ENCODE measurements around the gene XPOT. TPM values are rescaled to one million over a fixed set of nuclear protein-coding genes. Genes with fewer than 3 reads are reported as not detected.

The XPOT gene
- total RNA-seq, 1 experiment from 2014 or later = 155 TPM

GRCh38 chr12:64387197-64387816 is 16.9 kb upstream of the XPOT start:
- BruUV-seq (replicated peaks) = no TSS peak
- intact Hi-C loops (cut with micrococcal nuclease; ENCODE audit: unreplicated experiment) = no loop called here

DNA sequence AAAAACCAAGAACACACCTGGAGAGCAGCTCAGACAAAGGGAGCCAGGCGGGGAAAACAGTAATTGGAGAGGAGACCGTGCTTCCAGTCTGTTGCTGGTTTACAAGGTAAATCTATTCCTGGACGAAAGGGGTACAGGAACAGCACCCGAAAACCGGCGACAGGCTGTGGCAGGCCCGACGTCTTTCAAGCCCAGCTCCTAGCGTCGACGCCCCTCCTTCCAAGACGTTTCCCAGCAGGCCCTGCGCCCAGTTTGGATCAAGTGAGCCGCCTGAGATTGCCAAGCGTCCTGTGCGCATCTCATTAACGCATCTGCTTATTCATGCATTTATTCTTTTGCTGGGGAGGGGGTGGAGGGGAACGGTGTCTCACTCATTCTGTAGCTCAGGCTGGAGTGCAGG is 15.0 kb upstream of the XPOT start:
- CTCF ChIA-PET = no interaction called here
- in situ Hi-C loops (cut with HindIII; ENCODE audit: low pct_unique_long_range_greater_than_20kb, low sequenced_read_pairs) = no loop called here
- POLR2A ChIA-PET = no interaction called here

More at GRCh38 chr12:64387197-64387816, 16.9 kb upstream of the XPOT start:
- no peaks in the 10 kb centered on the region for H3K9me3 ChIP-seq (ENCODE audit: control insufficient read depth, insufficient read depth, low read depth, low read length)
- H3K36me3 ChIP-seq (ENCODE audit: control insufficient read depth, insufficient read depth, low read length) = no peaks in the 10 kb centered on the region
- in situ Hi-C loops (cut with HindIII; ENCODE audit: low pct_unique_long_range_greater_than_20kb, low sequenced_read_pairs) = no loop called here
- ChIA-PET POLR2A (no interaction called here), CTCF (no interaction called here)
- ATAC-seq (no peak), DNase-seq (ENCODE audit: low read depth, low spot score) (no peak)
- no peak overlapping the region for H3K27ac ChIP-seq (ENCODE audit: low read length)
- H3K4me3 ChIP-seq (ENCODE audit: low read depth in 2 of 2, low read length in 2 of 2) = no peak overlapping the region
- H3K4me1 ChIP-seq (ENCODE audit: control insufficient read depth, insufficient read depth, low read length) = peaks cover 7% of the 10 kb centered on the region
- H3K27me3 ChIP-seq (ENCODE audit: control insufficient read depth, insufficient read depth, low read length) = no peaks in the 10 kb centered on the region
- TF ChIP-seq POLR2AphosphoS5 (IDR thresholded peaks at IDR 0.05; ENCODE audit: low read depth, low read length) (no peak), TCF7L2 (IDR thresholded peaks at IDR 0.05; ENCODE audit: low read depth, low read length) (no peak), REST (IDR thresholded peaks at IDR 0.05; ENCODE audit: insufficient read depth in 1 of 2, low read depth in 2 of 2, low read length in 1 of 2) (no peak), SIN3A (IDR thresholded peaks at IDR 0.05; ENCODE audit: borderline replicate concordance, insufficient read depth, low read depth, low read length) (no peak)
- TF ChIP-seq, protein P1, sequence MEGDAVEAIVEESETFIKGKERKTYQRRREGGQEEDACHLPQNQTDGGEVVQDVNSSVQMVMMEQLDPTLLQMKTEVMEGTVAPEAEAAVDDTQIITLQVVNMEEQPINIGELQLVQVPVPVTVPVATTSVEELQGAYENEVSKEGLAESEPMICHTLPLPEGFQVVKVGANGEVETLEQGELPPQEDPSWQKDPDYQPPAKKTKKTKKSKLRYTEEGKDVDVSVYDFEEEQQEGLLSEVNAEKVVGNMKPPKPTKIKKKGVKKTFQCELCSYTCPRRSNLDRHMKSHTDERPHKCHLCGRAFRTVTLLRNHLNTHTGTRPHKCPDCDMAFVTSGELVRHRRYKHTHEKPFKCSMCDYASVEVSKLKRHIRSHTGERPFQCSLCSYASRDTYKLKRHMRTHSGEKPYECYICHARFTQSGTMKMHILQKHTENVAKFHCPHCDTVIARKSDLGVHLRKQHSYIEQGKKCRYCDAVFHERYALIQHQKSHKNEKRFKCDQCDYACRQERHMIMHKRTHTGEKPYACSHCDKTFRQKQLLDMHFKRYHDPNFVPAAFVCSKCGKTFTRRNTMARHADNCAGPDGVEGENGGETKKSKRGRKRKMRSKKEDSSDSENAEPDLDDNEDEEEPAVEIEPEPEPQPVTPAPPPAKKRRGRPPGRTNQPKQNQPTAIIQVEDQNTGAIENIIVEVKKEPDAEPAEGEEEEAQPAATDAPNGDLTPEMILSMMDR (IDR thresholded peaks at IDR 0.05) = no peak

More for the DNA sequence above, 15.0 kb upstream of the XPOT start:
- BruUV-seq (replicated peaks) = no TSS peak
- Histone ChIP-seq H3K27ac (ENCODE audit: low read length) (no peak overlapping the region), H3K36me3 (ENCODE audit: control insufficient read depth, insufficient read depth, low read length) (no peaks in the 10 kb centered on the region), H3K27me3 (ENCODE audit: control insufficient read depth, insufficient read depth, low read length) (no peaks in the 10 kb centered on the region), H3K4me1 (ENCODE audit: control insufficient read depth, insufficient read depth, low read length) (peaks cover 7% of the 10 kb centered on the region), H3K9me3 (ENCODE audit: control insufficient read depth, insufficient read depth, low read depth, low read length) (no peaks in the 10 kb centered on the region), H3K4me3 (ENCODE audit: low read depth in 2 of 2, low read length in 2 of 2) (no peak overlapping the region)
- ATAC-seq (no peak), DNase-seq (ENCODE audit: low read depth, low spot score) (no peak)
- TF ChIP-seq POLR2AphosphoS5 (IDR thresholded peaks at IDR 0.05; ENCODE audit: low read depth, low read length) (no peak), TCF7L2 (IDR thresholded peaks at IDR 0.05; ENCODE audit: low read depth, low read length) (no peak), REST (IDR thresholded peaks at IDR 0.05; ENCODE audit: insufficient read depth in 1 of 2, low read depth in 2 of 2, low read length in 1 of 2) (no peak), SIN3A (IDR thresholded peaks at IDR 0.05; ENCODE audit: borderline replicate concordance, insufficient read depth, low read depth, low read length) (no peak)
- TF ChIP-seq, protein P1 (IDR thresholded peaks at IDR 0.05) = no peak
- intact Hi-C loops (cut with micrococcal nuclease; ENCODE audit: unreplicated experiment) = no loop called here
